Muscle layer of duodenum (tissue), 2 donors: ENCODE results near the gene ZGLP1.

Source experiments
- H3K27ac ChIP-seq: one replicate; pipeline ENCODE4 v1.7.0; 2013; ENCODE audit warnings: mild to moderate bottlenecking, low read length
- H3K27me3 ChIP-seq: one replicate; pipeline ENCODE4 v1.7.0; 2013; ENCODE audit warnings: low read depth, mild to moderate bottlenecking, control low read depth, low read length
- H3K36me3 ChIP-seq, 2 donors: one replicate each; pipeline ENCODE4 v1.7.0; 2013; ENCODE audit warnings: low read length in 2 of 2, control low read depth in 1 of 2, mild to moderate bottlenecking in 1 of 2; ENCODE audit not compliant: insufficient read depth in 2 of 2, control insufficient read depth in 1 of 2
- H3K4me1 ChIP-seq, 2 donors: one replicate each; pipeline ENCODE4 v1.7.0; 2013; ENCODE audit warnings: low read length in 2 of 2, mild to moderate bottlenecking in 2 of 2, control low read depth in 1 of 2, moderate library complexity in 1 of 2; ENCODE audit not compliant: insufficient read depth in 2 of 2, control insufficient read depth in 1 of 2
- H3K4me3 ChIP-seq, 2 donors: one replicate each; pipeline ENCODE4 v1.7.0; 2013; ENCODE audit warnings: low read length in 2 of 2, low read depth in 1 of 2, mild to moderate bottlenecking in 1 of 2
- H3K9me3 ChIP-seq, 2 donors: one replicate each; pipeline ENCODE4 v1.7.0; 2013; ENCODE audit warnings: low read length in 2 of 2, control low read depth in 1 of 2, mild to moderate bottlenecking in 1 of 2; ENCODE audit not compliant: control insufficient read depth in 1 of 2
- donor health status: healthy.

ZGLP1 gene

DNA sequence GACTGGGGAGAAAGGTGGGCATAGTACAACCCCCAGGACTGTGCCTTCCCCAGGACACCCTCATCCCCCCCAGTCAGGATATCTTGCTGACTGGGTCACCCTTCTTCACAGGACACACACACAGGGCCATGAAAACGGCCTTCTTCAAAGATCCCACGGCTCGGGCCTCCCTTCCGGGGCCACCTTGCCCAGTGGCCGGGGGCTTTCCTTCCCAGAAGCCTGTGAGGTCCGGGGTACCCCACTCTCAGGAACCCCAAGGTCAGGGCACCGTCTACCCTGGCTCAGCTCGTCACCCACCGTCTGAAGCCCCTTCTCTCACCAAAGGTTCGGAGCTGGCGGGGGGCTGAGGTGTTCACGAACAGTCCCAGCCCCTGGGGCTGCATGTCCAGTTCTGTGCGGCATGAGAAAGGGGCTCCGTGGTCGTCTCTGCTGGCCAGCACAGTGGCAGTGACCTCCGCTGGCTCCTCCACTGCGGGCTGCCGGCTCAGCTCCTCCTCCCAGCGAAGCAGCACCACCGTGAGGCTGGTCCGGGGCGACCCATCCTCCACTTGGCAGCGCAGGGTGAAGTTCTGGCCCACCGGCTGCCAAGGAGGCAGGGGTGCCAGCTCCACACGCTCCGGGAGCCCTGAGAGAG is 25.9 kb upstream of the ZGLP1 start:
- peaks cover 3 to 29% of the 10 kb centered on the region in 2 donors for H3K4me1 ChIP-seq
- H3K4me3 ChIP-seq, result peak overlapping the region in 1 of 2 donors; percentile 83
- no peaks in the 10 kb centered on the region for H3K27me3 ChIP-seq
- H3K9me3 ChIP-seq, result no peaks in the 10 kb centered on the region
- peaks cover 0 to 5% of the 10 kb centered on the region in 2 donors for H3K36me3 ChIP-seq
- no peak overlapping the region for H3K27ac ChIP-seq

DNA sequence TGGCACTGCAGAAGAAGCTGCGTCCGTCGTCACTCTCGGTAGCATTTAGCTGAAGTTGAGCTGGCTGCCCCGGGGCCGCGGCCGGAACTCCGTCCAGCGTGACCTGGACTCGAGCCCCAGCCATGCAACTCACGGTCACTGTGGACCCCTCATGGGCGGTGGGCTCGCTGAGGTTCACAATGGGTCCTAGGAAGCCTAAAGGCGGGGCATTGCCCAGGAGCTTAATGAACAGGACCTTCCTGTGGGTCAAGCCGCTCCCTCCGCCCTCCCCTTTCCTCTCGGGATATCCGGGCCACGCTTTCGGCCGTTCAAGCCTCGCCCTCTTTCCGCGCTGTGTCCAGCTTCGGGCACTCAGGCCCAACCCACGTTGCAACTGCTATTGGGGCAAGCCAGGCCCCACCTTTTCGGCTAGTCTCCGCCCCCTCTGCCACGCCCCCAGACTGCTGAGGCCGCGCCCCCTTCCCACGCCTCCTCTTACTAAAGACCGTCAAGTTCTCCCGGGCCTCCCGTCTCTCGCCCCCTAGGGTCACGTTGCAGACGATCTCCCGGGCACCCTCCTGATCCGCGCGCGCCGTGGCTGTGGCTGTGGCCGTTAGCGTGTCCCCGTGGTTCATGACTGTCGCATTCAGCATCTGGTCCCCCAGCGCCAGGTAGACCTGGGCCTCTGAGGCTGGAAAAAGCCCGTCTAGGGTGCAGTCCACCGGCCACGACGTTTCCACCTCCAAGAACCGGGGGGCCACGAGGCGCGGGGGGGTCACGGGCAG is 25.2 kb upstream of the ZGLP1 start:
- peaks cover 3 to 29% of the 10 kb centered on the region in 2 donors for H3K4me1 ChIP-seq
- H3K9me3 ChIP-seq, result no peaks in the 10 kb centered on the region
- peak overlapping the region; percentile 74 to 83 for H3K4me3 ChIP-seq
- H3K27me3 ChIP-seq, result no peaks in the 10 kb centered on the region
- peaks cover 0 to 12% of the 10 kb centered on the region in 2 donors for H3K36me3 ChIP-seq
- H3K27ac ChIP-seq, result no peak overlapping the region

DNA sequence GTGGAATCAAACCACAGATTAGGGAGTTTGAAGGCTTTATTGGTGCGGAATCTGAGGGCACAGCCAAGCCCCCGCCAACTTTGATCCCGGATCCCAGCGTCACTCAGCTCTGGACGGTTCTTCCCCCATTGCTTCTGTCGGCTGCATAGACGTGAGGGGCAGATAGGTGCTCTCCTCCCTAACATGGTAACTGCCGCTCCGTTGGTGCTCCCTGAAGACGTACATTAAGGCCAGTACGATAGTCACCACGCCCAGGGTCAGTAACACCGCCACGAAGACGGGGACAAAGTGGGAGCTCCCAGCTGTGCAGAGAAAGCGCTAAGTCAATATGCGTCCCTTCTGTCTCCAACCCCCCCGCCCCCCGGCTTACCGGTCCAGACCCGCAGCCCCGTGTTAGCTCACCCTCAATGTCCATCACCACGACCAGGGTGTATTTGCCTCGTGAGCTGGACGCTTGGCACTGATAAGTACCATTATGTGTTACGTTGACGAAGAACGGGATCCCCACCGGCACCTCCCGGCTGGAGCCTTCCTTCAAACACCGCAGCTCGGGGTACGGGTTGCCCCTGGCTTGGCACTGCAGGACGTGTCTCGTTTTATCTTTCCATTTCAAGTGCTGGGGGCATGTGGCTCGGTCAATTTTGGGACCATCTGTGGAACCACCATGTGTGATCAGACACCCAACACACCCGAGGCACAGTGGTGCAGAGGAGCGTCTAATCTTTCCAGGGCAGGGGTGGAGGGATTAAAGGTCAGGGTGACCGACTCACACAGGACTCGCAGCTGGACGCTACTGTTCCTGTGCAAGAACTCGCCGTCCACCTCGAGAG is 24.4 kb upstream of the ZGLP1 start:
- peaks cover 3 to 29% of the 10 kb centered on the region in 2 donors for H3K4me1 ChIP-seq

DNA sequence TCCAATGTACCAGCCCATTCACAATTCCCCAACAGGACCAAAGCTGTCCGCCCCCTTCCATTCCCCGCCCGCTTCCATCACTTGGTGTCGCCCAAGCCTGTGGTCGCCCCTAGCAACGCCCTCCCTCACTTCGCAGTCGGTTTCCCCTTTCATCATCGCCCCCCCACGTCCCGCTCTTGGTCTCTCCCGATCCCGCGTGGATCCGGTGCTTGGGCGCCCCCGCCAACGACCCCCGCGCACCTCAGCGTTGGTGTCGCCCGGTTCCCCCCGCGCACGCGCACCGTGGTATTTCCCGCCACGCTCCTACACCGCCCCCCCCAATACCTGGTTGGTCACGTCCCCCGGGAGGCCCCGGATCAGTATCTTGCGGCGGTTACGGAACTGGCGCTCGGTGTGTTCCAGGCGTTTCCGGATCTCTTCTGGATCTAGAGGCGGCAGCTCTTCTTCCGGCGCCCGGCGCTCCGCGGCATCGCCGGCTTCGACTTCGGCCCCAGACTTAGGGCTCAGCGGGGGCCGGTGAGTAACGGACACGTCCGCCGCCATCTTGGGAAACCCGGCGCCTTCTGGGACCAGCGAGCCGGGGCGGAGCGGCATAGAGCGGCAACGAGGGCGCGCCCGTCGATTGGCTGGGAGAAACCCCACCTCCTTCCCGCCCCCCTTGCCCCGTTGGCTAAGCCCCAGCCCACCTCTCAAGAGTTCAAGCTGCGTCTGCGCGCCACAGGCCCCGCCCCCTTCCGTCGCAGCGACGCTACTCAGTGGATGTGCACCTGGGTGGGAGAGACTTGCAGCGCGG is 23.5 kb upstream of the ZGLP1 start, which contains the start of gene RAVER1:
TSS of gene RAVER1 (minus strand) at position 565 of the 793 bp plus-strand sequence. CDS start at position 543, 22 bp downstream.
- Histone ChIP-seq H3K9me3 (no peaks in the 10 kb centered on the region), H3K4me1 (peaks cover 3 to 29% of the 10 kb centered on the region in 2 donors), H3K27ac (peak within 1 kb of the TSS; percentile 77), H3K27me3 (no peaks in the 10 kb centered on the region), H3K36me3 (peaks cover 6 to 28% of the 10 kb centered on the region in 2 donors), H3K4me3 (peak within 1 kb of the TSS; percentile 83 to 86)

More for the DNA sequence above, 24.4 kb upstream of the ZGLP1 start:
- H3K4me3 ChIP-seq, result peak overlapping the region; percentile 74 to 83
- H3K27ac ChIP-seq, result no peak overlapping the region
- peaks cover 6 to 20% of the 10 kb centered on the region in 2 donors for H3K36me3 ChIP-seq
- H3K27me3 ChIP-seq, result no peaks in the 10 kb centered on the region
- no peaks in the 10 kb centered on the region for H3K9me3 ChIP-seq

DNA sequence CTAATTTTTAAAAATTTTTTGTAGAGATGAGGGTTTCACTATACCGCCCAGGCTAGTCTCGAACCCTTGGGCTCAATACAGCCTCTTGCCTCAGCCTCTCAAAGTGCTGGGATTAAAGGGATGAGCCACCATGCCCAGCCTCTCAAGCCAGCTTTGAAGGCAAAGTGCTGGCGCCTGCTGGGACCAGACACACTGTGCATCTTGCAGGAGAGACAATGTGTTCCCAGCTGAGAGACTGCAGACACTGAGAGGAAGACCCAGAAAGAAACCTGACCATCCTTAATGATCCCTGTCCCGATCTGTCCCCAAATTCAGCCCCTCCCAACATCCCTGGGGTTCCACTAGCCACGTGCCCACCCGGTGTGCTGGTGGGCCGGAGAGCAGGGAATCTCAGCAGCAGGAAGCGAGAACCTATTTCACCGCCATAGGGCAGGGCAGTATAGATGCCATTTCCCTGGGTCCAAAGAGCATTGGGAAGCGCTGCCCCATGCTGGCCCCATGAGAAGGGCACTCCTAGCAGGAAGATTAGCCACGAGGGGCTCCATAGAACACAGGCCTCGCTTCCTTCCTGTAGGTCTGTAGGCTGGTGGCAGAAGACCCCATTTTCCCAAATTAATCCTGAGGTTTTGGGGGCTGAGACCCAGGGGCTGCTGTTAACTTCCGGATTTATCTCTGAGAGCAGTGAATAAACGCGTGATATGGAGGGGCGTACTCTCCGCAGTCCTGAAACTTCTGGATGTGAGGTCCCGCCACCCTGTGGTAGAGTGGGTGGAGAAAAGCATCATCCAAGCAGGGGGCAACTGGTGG is 22.7 kb upstream of the ZGLP1 start:
- no peaks in the 10 kb centered on the region for H3K27me3 ChIP-seq
- peaks cover 13 to 36% of the 10 kb centered on the region in 2 donors for H3K36me3 ChIP-seq
- H3K4me1 ChIP-seq, result peaks cover 3 to 29% of the 10 kb centered on the region in 2 donors
- peak overlapping the region; percentile 77 for H3K27ac ChIP-seq
- H3K4me3 ChIP-seq, result peak overlapping the region; percentile 83 to 86
- no peaks in the 10 kb centered on the region for H3K9me3 ChIP-seq

DNA sequence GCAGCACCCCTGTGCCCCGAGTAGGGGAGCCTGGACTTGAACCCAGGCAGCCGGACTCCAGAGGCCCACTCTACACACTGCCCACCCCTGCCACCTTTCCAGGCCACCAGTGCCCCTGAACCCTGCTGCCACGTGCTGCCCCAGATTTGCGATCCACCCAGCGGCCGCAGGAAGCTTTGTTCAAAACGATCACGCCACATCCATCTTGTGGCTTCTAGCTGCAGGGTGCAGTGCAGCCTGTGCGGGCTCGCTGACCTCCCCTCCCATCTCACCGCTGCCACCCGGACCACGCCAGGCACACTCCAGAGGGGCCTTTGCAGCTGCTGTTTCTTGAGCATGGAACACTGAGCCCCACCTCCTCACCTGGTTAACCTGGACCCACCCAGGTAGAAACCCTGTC is 19.9 kb upstream of the ZGLP1 start:
- peaks cover 13 to 57% of the 10 kb centered on the region in 2 donors for H3K36me3 ChIP-seq
- H3K9me3 ChIP-seq, result no peaks in the 10 kb centered on the region
- no peak overlapping the region for H3K4me3 ChIP-seq
- no peaks in the 10 kb centered on the region for H3K27me3 ChIP-seq
- peaks cover 3 to 25% of the 10 kb centered on the region in 2 donors for H3K4me1 ChIP-seq
- H3K27ac ChIP-seq, result no peak overlapping the region

GRCh38 chr19:10328558-10329429 is 19.2 kb upstream of the ZGLP1 start:
- peaks cover 3 to 17% of the 10 kb centered on the region in 2 donors for H3K4me1 ChIP-seq
- no peak overlapping the region for H3K27ac ChIP-seq
- no peak overlapping the region for H3K4me3 ChIP-seq
- H3K36me3 ChIP-seq, result peaks cover 13 to 63% of the 10 kb centered on the region in 2 donors
- no peaks in the 10 kb centered on the region for H3K27me3 ChIP-seq
- H3K9me3 ChIP-seq, result no peaks in the 10 kb centered on the region

- H3K36me3 ChIP-seq, result peaks cover 13 to 69% of the 10 kb centered on the region in 2 donors
- H3K4me1 ChIP-seq, result peaks cover 3 to 14% of the 10 kb centered on the region in 2 donors
- H3K27ac ChIP-seq, result no peak overlapping the region
- H3K27me3 ChIP-seq, result no peaks in the 10 kb centered on the region
- no peaks in the 10 kb centered on the region for H3K9me3 ChIP-seq
- H3K4me3 ChIP-seq, result no peak overlapping the region
These were observed 18.2 kb upstream of the ZGLP1 start for GRCh38 chr19:10327793-10328192.

GRCh38 chr19:10325732-10326131 is 16.1 kb upstream of the ZGLP1 start:
- H3K27ac ChIP-seq, result no peak overlapping the region
- H3K36me3 ChIP-seq, result peaks cover 21 to 90% of the 10 kb centered on the region in 2 donors
- no peaks in the 10 kb centered on the region for H3K27me3 ChIP-seq
- no peaks in the 10 kb centered on the region for H3K4me1 ChIP-seq
- H3K9me3 ChIP-seq, result no peaks in the 10 kb centered on the region
- H3K4me3 ChIP-seq, result no peak overlapping the region
